Measurements from ENCODE around the gene CHIC2.

DNA sequence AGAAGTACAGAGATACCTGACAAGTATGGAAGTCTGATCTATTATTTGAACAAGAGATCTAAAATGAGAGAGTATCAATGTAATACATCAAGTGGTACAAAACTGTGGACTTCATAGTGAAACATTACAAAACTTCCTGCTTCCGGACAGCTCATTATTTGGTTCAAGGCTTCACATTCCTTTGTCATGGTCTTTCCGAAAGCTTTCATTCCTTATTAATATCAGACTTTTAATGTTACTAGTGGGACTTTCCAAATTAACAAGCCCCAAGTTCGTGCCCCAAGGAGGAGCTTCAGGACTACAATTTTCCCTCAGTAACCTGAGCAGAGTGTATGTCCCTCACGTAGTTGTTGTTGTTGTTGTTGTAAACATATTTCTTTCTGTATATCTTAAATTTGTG is 1.2 kb downstream of the CHIC2 start:
- TF ChIP-seq, protein P1, sequence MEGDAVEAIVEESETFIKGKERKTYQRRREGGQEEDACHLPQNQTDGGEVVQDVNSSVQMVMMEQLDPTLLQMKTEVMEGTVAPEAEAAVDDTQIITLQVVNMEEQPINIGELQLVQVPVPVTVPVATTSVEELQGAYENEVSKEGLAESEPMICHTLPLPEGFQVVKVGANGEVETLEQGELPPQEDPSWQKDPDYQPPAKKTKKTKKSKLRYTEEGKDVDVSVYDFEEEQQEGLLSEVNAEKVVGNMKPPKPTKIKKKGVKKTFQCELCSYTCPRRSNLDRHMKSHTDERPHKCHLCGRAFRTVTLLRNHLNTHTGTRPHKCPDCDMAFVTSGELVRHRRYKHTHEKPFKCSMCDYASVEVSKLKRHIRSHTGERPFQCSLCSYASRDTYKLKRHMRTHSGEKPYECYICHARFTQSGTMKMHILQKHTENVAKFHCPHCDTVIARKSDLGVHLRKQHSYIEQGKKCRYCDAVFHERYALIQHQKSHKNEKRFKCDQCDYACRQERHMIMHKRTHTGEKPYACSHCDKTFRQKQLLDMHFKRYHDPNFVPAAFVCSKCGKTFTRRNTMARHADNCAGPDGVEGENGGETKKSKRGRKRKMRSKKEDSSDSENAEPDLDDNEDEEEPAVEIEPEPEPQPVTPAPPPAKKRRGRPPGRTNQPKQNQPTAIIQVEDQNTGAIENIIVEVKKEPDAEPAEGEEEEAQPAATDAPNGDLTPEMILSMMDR (conservative IDR thresholded peaks at IDR 0.05 in 1 of 2, IDR thresholded peaks at IDR 0.05 in 1 of 2; ENCODE audit: low read depth in 1 of 2, low read length in 2 of 2) = no peak
- no peak for TF ChIP-seq EZH2 (IDR thresholded peaks at IDR 0.05; ENCODE audit: low read length, missing control alignments)

Data from fibroblast of lung (primary cell).